GM12872 (cell line): ENCODE measurements around the gene ADGRG1.

Experiments used
- CTCF ChIP-seq: IDR thresholded peaks from 3 replicates; pipeline ENCODE4 v1.5.1; 2011; ENCODE audit warnings: low read depth, mild to moderate bottlenecking, low read length, moderate library complexity; ENCODE audit not compliant: insufficient read depth

ADGRG1 gene

GRCh38 chr16:57613514-57613913 is 14.9 kb upstream of the ADGRG1 start:
- no peak for TF ChIP-seq CTCF

- TF ChIP-seq CTCF: no peak
Measured at GRCh38 chr16:57614536-57614935, 13.9 kb upstream of the ADGRG1 start.

GRCh38 chr16:57614944-57615343 is 13.5 kb upstream of the ADGRG1 start:
- TF ChIP-seq CTCF: no peak

- TF ChIP-seq CTCF: no peak
Measured at GRCh38 chr16:57615813-57616212, 12.6 kb upstream of the ADGRG1 start.

GRCh38 chr16:57616241-57616640 is 12.2 kb upstream of the ADGRG1 start:
- no peak for TF ChIP-seq CTCF

GRCh38 chr16:57616876-57617275 is 11.6 kb upstream of the ADGRG1 start:
- TF ChIP-seq CTCF: no peak

- no peak for TF ChIP-seq CTCF
Measured at GRCh38 chr16:57617604-57618111, 10.8 kb upstream of the ADGRG1 start.
